Medulla oblongata (tissue), 1 donor: ENCODE data around the gene MDM1.
A peak's percentile ranks its signal among the peaks of the same experiment; 100 is the strongest.

Experiments used
- DNase-seq: peaks from one replicate; pipeline ENCODE4 v3.0.0-alpha.2; 2015; ENCODE audit errors: extremely low spot score

MDM1 gene

GRCh38 chr12:68319988-68320623, 12.1 kb downstream of the MDM1 start:
- peak; percentile 64 for DNase-seq

DNA sequence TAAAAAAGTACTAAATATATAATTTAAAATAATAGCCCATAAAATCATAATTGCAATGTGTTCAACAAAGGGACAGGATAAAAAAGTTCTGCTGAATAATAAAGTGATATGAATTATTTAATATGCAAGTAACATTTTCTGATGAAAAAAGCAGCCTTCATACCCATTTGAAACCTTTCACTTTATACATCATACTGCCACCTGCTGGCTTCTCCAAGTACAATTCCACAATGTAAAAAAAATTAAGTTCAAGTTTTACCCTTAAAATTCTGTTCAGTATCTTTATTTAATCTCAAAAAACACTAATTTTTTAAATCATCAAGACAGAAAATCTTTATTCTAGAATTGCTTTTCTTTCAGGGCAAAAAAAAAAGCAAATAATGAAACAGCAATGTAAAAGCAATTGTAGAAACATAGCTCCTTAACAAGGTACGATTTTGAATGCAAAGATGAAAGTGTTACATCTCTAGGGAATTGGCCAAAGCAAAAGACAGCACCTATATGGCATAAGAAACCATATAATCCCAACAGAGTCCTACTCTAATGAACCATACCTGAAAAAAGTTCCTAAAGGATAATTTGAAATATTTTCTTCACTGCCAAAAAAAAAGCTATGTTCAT, 15.0 kb downstream of the MDM1 start:
- DNase-seq: peak; percentile 74

- DNase-seq: no peak
Observed at GRCh38 chr12:68310370-68310769, 21.8 kb downstream of the MDM1 start.

DNA sequence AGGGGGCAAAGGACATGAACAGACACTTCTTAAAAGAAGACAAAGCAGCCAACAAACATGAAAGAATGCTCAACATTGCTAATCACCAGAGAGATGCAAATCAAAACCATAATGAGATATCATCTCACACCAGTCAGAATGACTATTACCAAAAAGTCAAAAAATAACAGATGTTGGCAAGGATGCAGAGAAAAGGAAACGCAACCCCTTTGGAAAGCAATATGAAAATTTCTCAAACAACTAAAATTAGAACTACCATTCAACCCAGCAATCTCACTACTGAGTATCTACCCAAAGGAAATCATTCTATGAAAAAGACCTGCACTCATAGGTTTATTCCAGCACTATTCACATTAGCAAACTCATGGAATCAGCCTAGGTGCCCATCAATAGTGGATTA, 25.6 kb downstream of the MDM1 start:
- no peak for DNase-seq

DNA sequence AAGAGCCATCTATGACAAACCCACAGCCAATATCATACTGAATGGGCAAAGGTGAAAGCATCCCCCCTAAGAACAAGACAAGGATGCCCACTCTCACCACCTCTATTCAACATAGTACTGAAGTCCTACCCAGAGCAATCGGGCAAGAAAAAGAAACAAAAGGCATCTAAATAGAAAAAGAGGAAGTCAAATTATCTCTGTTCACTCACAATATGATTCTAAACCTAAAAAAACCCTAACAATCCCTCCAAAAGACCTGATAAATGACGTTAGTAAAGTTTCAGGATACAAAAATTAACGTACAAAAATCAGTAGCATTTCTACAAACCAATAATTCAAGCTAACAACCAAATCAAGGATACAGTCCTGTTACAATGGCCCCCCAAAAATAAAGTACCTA, 26.9 kb downstream of the MDM1 start:
- no peak for DNase-seq

- DNase-seq: no peak
Observed at GRCh38 chr12:68304626-68305025, 27.5 kb downstream of the MDM1 start.

DNA sequence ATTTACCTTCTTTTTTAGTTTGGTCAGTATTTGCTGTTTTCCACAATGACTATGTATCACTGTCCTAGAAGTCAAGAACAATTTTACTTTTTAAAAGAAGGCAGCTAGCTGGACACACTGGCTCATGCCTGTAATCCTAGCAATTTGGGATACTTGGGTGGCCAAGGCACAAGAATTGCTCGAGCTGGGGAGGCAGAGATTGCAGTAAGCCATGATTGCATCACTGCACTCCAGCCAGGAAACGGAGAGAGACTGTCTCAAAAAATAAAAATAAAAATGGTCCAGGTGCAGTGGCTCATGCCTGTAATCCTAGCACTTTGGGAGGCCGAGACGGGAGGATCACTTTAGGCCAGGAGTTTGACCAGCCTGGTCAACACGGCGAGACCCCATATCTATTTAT, 28.3 kb downstream of the MDM1 start:
- DNase-seq: no peak

- no peak for DNase-seq
Observed at GRCh38 chr12:68297929-68298328, 34.2 kb downstream of the MDM1 start.

- no peak for DNase-seq
Observed at GRCh38 chr12:68294251-68294650, 37.9 kb downstream of the MDM1 start.

GRCh38 chr12:68293347-68293746, 38.8 kb downstream of the MDM1 start:
- no peak for DNase-seq

- no peak for DNase-seq
Observed at GRCh38 chr12:68292151-68292943, 39.8 kb downstream of the MDM1 start.

- DNase-seq: no peak
Observed at GRCh38 chr12:68291396-68292036, 40.6 kb downstream of the MDM1 start.

DNA sequence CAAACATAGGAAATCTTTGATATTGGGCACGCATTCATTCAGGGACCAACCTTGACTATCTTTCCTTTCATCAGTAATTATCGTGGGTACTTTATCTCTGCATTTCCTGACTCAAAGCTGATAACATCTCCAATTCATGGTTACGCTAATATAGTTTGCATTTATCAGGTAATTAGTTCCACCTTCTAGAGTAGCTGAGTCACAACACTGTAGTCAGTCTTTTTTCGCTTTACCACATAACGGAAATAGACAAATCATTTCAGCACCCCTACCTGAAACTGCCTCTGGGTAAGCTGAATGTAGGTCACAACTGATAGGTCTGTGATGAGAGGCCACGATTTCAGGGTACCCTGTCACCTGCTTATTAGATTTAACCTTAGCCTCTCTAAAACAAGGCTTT, 42.0 kb downstream of the MDM1 start:
- DNase-seq: no peak

DNA sequence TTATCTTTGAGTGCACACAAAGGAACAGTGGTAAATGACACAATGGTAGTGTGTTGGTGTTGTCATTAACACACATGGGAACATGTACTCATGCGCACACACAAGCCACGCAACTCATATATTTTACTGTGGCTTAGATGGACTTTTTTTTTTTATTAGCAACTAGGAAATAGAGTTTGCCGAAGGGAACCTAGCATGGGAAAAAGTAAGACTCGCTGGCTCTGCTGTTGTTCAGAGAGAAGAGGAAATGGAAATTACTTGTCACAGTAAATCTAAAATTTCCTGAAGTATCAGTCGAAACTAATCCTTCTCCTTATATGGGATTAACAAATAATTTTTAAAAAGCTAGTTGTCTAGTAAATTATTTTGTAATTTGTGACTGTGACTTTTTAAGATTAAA, 45.1 kb downstream of the MDM1 start:
- no peak for DNase-seq

DNA sequence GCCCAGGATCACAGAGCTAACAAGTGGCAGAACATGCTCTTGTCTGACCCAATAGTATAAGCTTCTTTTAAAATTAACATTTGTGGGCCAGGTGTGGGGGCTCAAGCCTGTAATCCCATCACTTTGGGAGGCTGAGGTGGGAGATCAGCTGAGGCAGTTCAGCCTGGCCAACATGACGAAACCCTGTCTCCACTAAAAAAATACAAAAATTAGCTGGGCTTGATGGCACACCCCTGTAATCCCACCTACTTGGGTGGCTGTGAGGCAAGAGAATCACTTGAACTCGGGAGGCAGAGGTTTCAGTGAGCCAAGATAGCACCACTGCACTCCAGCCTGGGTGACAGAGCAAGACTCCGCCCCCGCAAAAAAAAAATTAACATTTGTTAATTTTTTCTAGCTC, 45.8 kb downstream of the MDM1 start:
- DNase-seq: no peak

DNA sequence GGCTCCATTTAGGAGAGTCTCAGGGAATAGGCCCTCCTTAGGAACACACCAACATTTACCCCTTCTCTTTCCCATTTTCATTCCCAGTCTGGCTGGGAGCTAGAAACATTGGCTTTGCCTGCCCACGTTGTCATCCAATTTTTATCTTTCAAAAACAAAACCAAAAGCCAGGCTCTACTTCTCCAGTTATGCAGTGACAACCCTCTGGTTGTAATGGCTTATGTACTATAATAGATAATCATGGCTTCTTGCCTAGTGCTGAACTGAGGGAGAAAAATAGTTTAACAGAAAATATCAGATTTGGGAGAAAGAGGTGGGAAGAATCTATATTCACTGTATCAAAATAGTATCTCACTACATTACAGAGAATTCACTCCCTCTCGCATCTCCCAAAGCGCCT, 46.6 kb downstream of the MDM1 start:
- no peak for DNase-seq

GRCh38 chr12:68281322-68282077, 50.7 kb downstream of the MDM1 start:
- no peak for DNase-seq

DNA sequence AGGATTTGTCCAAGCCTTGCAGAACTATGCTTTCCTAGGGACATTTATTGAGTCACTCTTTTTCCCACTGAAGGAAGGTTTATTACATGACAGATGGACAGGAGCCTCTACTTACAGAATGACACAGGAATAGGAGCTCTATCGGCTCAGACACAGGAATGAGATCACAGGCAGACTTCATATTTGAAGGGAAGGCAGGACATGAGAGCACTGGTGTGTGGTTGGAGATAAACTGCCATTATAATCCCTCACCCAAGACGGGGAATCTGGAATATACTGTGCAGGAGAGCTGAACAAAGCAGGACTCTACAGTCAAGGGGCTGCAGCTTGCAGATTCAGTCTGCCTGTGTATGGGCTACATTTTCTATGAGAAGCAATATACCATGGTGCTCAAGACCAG, 51.9 kb downstream of the MDM1 start:
- no peak for DNase-seq

GRCh38 chr12:68279227-68280054, 52.7 kb downstream of the MDM1 start:
- DNase-seq: no peak

GRCh38 chr12:68276402-68276930, 55.7 kb downstream of the MDM1 start:
- DNase-seq: no peak

DNA sequence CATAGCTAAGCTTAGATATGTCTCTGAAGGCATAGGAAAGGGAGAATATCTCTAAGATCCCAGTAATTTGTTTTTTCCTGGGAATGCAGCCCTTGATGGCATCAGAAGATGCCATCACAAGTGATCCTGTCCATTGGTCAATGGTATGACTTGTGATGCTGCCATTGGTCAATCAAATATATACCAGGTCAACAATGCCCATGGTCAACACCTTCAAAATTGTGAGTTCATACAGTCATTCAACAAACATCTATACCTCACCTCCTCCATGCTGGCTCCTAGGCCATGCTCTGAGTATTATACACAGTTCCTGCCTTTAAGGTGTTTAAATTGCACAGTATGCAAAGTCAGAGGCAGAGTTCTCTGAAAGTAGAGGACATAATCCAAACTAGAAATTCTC, 59.4 kb downstream of the MDM1 start:
- no peak for DNase-seq
